Measurements from ENCODE around the gene INPP1. TPM values are rescaled to one million over a fixed set of nuclear protein-coding genes. Genes with fewer than 3 reads are reported as not detected.

Gene INPP1
- total RNA-seq, 1 donor from 2014 or later, result 11.7 TPM

DNA sequence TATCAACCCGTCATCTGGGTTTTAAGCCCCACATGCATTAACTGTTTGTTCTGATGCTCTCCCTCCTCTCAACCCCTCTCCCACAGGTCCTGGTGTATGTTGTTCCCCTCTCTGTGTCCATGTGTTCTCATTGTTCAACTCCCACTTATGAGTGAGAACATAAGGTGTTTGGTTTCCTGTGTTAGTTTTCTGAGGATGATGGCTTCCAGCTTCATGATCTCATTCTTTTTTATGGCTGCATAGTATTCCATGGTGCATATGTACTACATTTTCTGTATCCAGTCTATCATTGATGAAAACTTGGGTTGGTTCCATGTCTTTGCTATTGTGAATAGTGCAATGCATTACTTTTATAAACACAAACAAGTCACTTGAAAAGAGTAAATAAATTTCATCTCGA lies 7.0 kb upstream of the INPP1 start:
- no peak for DNase-seq (ENCODE audit: low spot score)
- H3K27ac Mint-ChIP-seq (ENCODE audit: unreplicated experiment), result no peak overlapping the region
- H3K9me3 Mint-ChIP-seq (ENCODE audit: unreplicated experiment), result no peaks in the 10 kb centered on the region
- H3K36me3 Mint-ChIP-seq (ENCODE audit: low read depth, unreplicated experiment), result no peaks in the 10 kb centered on the region
- TF ChIP-seq, protein P1, sequence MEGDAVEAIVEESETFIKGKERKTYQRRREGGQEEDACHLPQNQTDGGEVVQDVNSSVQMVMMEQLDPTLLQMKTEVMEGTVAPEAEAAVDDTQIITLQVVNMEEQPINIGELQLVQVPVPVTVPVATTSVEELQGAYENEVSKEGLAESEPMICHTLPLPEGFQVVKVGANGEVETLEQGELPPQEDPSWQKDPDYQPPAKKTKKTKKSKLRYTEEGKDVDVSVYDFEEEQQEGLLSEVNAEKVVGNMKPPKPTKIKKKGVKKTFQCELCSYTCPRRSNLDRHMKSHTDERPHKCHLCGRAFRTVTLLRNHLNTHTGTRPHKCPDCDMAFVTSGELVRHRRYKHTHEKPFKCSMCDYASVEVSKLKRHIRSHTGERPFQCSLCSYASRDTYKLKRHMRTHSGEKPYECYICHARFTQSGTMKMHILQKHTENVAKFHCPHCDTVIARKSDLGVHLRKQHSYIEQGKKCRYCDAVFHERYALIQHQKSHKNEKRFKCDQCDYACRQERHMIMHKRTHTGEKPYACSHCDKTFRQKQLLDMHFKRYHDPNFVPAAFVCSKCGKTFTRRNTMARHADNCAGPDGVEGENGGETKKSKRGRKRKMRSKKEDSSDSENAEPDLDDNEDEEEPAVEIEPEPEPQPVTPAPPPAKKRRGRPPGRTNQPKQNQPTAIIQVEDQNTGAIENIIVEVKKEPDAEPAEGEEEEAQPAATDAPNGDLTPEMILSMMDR (IDR thresholded peaks at IDR 0.05; ENCODE audit: unreplicated experiment), result no peak
- H3K4me3 Mint-ChIP-seq (ENCODE audit: unreplicated experiment), result no peak overlapping the region
- H3K4me1 Mint-ChIP-seq (ENCODE audit: unreplicated experiment), result peaks cover 21% of the 10 kb centered on the region
- H3K27me3 Mint-ChIP-seq (ENCODE audit: unreplicated experiment), result peaks cover 3% of the 10 kb centered on the region

DNA sequence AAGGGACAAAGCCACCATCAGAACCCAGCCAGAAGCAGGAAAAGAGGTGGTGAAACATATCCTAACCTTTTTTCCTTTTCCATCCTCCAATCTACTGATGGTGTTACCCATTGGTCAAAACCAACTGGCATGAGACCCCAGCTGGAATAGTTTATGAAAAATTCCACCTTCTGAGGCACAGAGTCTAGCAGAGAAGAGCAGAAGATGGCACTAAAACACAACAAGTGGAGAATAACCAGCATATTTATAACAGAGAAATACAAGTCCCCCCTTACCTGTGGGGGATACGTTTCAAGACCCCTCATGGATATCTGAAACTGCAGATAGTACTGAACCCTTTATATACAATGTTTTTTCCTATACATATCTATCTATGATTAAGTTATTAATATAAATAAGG lies 4.9 kb upstream of the INPP1 start:
- TF ChIP-seq, protein P1 (IDR thresholded peaks at IDR 0.05; ENCODE audit: unreplicated experiment), result no peak
- no peak for DNase-seq (ENCODE audit: low spot score)
- Mint-ChIP-seq H3K27me3 (ENCODE audit: unreplicated experiment) (peaks cover 5% of the 10 kb centered on the region), H3K9me3 (ENCODE audit: unreplicated experiment) (no peaks in the 10 kb centered on the region), H3K4me3 (ENCODE audit: unreplicated experiment) (no peak overlapping the region), H3K27ac (ENCODE audit: unreplicated experiment) (no peak overlapping the region), H3K4me1 (ENCODE audit: unreplicated experiment) (peaks cover 18% of the 10 kb centered on the region), H3K36me3 (ENCODE audit: low read depth, unreplicated experiment) (no peaks in the 10 kb centered on the region)

DNA sequence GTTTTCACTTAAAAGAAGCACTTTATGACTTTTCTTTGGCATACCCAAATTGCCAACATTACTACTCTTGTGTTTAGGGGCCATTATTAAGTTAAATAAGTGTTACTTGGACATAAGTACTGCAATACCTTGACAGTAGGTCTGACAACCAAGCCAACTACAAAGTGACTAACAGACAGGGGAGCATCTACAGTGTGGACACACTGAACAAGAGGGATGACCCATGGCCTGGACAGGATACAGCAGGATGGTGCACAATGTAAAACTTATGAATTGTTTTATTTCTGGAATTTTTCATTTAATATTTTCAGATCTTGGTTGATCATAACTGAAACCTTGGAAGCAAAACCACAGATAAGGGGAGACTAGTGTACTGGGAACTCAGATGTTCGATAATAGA lies 4.0 kb upstream of the INPP1 start:
- H3K9me3 Mint-ChIP-seq (ENCODE audit: unreplicated experiment), result no peaks in the 10 kb centered on the region
- H3K27ac Mint-ChIP-seq (ENCODE audit: unreplicated experiment), result no peak overlapping the region
- DNase-seq (ENCODE audit: low spot score), result no peak
- H3K27me3 Mint-ChIP-seq (ENCODE audit: unreplicated experiment), result peaks cover 5% of the 10 kb centered on the region
- H3K4me3 Mint-ChIP-seq (ENCODE audit: unreplicated experiment), result no peak overlapping the region
- TF ChIP-seq, protein P1 (IDR thresholded peaks at IDR 0.05; ENCODE audit: unreplicated experiment), result no peak
- no peaks in the 10 kb centered on the region for H3K36me3 Mint-ChIP-seq (ENCODE audit: low read depth, unreplicated experiment)
- H3K4me1 Mint-ChIP-seq (ENCODE audit: unreplicated experiment), result peaks cover 13% of the 10 kb centered on the region

DNA sequence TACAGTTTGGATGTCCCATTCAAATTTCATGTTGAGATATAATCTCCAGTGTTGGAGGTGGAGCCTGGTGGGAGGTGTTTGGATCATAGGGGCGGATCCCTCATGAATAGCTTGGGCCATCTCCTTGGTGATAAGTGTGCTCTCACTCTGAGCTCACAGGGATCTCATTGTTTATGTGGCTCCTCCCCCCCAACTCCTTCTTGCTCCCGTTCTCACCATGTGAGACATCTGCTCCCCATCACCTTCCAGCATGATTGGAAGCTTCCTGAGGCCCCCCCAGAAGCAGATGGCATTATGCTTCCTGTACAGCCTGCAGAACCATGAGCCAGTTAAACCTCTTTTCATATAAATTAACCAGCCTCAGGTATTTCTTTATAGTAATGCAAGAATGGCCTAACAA lies 3.0 kb upstream of the INPP1 start:
- peaks cover 7% of the 10 kb centered on the region for H3K4me1 Mint-ChIP-seq (ENCODE audit: unreplicated experiment)
- DNase-seq (ENCODE audit: low spot score), result peak; percentile 13
- H3K9me3 Mint-ChIP-seq (ENCODE audit: unreplicated experiment), result no peaks in the 10 kb centered on the region
- no peak overlapping the region for H3K4me3 Mint-ChIP-seq (ENCODE audit: unreplicated experiment)
- TF ChIP-seq, protein P1 (IDR thresholded peaks at IDR 0.05; ENCODE audit: unreplicated experiment), result no peak
- peaks cover 5% of the 10 kb centered on the region for H3K27me3 Mint-ChIP-seq (ENCODE audit: unreplicated experiment)
- H3K36me3 Mint-ChIP-seq (ENCODE audit: low read depth, unreplicated experiment), result no peaks in the 10 kb centered on the region
- peak overlapping the region; percentile 30 for H3K27ac Mint-ChIP-seq (ENCODE audit: unreplicated experiment)

DNA sequence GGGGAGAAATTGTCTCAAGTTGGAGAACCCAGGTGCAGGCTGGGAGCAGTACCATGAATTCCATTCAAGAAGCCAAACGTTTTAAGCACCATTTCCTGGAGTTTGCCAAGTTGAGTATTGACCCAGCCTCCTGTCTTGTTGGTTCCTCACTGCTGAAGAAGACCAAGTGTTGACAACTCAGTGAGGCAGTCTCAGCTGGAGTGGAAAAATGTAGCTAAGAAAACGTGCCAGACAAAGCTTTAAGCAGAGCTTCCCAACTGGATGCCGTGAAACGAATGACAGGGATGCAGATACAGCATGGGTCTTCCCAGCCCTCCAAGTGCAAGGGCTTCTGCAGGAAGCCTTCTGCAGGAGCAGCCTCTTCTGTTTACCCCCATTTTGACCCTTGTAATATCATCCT lies 778 bp upstream of the INPP1 start:
- Mint-ChIP-seq H3K27me3 (ENCODE audit: unreplicated experiment) (peaks cover 2% of the 10 kb centered on the region), H3K27ac (ENCODE audit: unreplicated experiment) (no peak overlapping the region), H3K4me1 (ENCODE audit: unreplicated experiment) (peaks cover 7% of the 10 kb centered on the region), H3K36me3 (ENCODE audit: low read depth, unreplicated experiment) (no peaks in the 10 kb centered on the region), H3K4me3 (ENCODE audit: unreplicated experiment) (no peak overlapping the region), H3K9me3 (ENCODE audit: unreplicated experiment) (no peaks in the 10 kb centered on the region)
- TF ChIP-seq, protein P1 (IDR thresholded peaks at IDR 0.05; ENCODE audit: unreplicated experiment), result no peak
- DNase-seq (ENCODE audit: low spot score), result no peak

All from endothelial cell (in vitro differentiated cells).